Stromal cell of bone marrow (primary cell): ENCODE results near the gene COMT.
"Not testable (repeated sequence)": the region's sequence is repeated elsewhere in the genome, so short reads cannot be mapped to it uniquely, and the experiment has no call there.

ENCODE experiments used
- DNase-seq: peaks from one replicate; pipeline ENCODE4 v3.0.0-alpha.2; 2012; ENCODE audit warnings: low read depth

The COMT gene

GRCh38 chr22:19929586-19930550 lies 11.7 kb upstream of the COMT start:
- DNase-seq = no peak

GRCh38 chr22:19930551-19931486 lies 10.8 kb upstream of the COMT start:
- DNase-seq = no peak

- DNase-seq = no peak
Observed at GRCh38 chr22:19931514-19931913, 10.1 kb upstream of the COMT start.

- no peak for DNase-seq
Observed at GRCh38 chr22:19932367-19933206, 9.0 kb upstream of the COMT start.

GRCh38 chr22:19933341-19934241 lies 8.0 kb upstream of the COMT start:
- DNase-seq = no peak

- not testable (repeated sequence) for DNase-seq
Observed at GRCh38 chr22:19935123-19935718, 6.4 kb upstream of the COMT start.

- DNase-seq = no peak
Observed at GRCh38 chr22:19936513-19936912, 5.1 kb upstream of the COMT start.

- DNase-seq = no peak
Observed at GRCh38 chr22:19937616-19938473, 3.7 kb upstream of the COMT start.

GRCh38 chr22:19940536-19941364 lies 822 bp upstream of the COMT start:
- no peak for DNase-seq

GRCh38 chr22:19942157-19943081 lies 847 bp downstream of the COMT start:
- peak; percentile 69 for DNase-seq

GRCh38 chr22:19943082-19944026 lies 1.8 kb downstream of the COMT start:
- DNase-seq = peak; percentile 77

- no peak for DNase-seq
Observed at GRCh38 chr22:19948057-19948760, 6.6 kb downstream of the COMT start.

GRCh38 chr22:19951346-19951745 lies 9.8 kb downstream of the COMT start:
- no peak for DNase-seq

GRCh38 chr22:19955241-19956128 lies 13.9 kb downstream of the COMT start:
- DNase-seq = no peak
